ENCODE results near the gene WNK1.

Gene WNK1

DNA sequence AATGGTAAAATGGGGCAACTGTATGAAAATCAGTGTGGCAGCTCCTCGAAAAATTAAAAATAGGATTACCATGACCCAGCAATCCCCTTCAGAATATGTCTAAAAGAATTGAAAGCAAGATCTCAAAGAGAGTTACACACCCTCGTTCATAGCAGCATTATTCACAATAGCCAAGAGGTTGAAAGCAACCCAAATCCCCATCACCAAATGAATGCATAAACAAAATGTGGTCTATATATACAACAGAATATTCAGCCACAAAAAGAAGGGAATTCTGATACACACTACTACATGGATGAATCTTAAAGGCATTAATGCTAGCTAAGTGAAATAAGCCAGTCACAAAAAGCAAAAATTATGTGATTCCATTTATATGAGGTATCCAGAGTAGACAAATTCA lies 169.9 kb downstream of the WNK1 start:
- Histone ChIP-seq H3K4ac (ENCODE audit: low read length) (no peak overlapping the region), H4K91ac (ENCODE audit: low read depth, low read length, poor library complexity) (no peak overlapping the region)
- WGBS, 2 donors (ENCODE audit: extremely low coverage in 2 of 2, insufficient read length in 2 of 2, insufficient replicate concordance in 1 of 2): no CpG with 5 or more reads among the region's 2 CpGs

GRCh38 chr12:926641-927040 lies 174.3 kb downstream of the WNK1 start:
- Histone ChIP-seq H3K14ac (ENCODE audit: low read length) (no peak overlapping the region), H2BK15ac (ENCODE audit: low read length) (no peak overlapping the region), H3K4me1 (ENCODE audit: control insufficient read depth in 2 of 2, insufficient read depth in 1 of 2, low read depth in 1 of 2, low read length in 2 of 2) (no peaks in the 10 kb centered on the region), H3K27me3 (ENCODE audit: control insufficient read depth in 3 of 3, insufficient read depth in 3 of 3, low read depth in 1 of 3, low read length in 3 of 3) (no peaks in the 10 kb centered on the region), H2AFZ (ENCODE audit: low read length) (no peak overlapping the region), H3K4me3 (ENCODE audit: low read length in 2 of 2) (no peak overlapping the region), H3K18ac (ENCODE audit: low read length) (no peak overlapping the region), H3K23ac (ENCODE audit: low read depth, low read length, poor library complexity) (no peak overlapping the region), H3K9ac (ENCODE audit: low read depth, low read length, poor library complexity) (no peak overlapping the region), H3K4me2 (ENCODE audit: insufficient read depth, low read length, poor library complexity, severe bottlenecking) (no peak overlapping the region), H2AK5ac (ENCODE audit: low read depth, low read length) (no peak overlapping the region), H3K27ac (replicated peaks; ENCODE audit: low read length) (no peak overlapping the region), H4K91ac (ENCODE audit: low read depth, low read length, poor library complexity) (no peak overlapping the region), H2BK12ac (ENCODE audit: low read length) (no peak overlapping the region), H4K8ac (ENCODE audit: low read depth, low read length) (no peak overlapping the region), H3K79me1 (ENCODE audit: low read depth, low read length) (peaks cover under 1% of the 10 kb centered on the region), H3K9me3 (replicated peaks in 1 of 2; ENCODE audit: control insufficient read depth in 2 of 2, insufficient read depth in 1 of 2, low read depth in 1 of 2, low read length in 2 of 2) (peaks cover 0 to under 1% of the 10 kb centered on the region in 2 donors), H2BK5ac (ENCODE audit: low read length) (no peak overlapping the region), H2BK120ac (ENCODE audit: low read depth, low read length) (no peak overlapping the region), H3K36me3 (replicated peaks in 1 of 2; ENCODE audit: control insufficient read depth in 2 of 2, insufficient read depth in 2 of 2, low read length in 2 of 2) (peaks cover 29 to 90% of the 10 kb centered on the region in 2 donors), H3K4ac (ENCODE audit: low read length) (no peak overlapping the region)
- WGBS, 2 donors (ENCODE audit: extremely low coverage in 2 of 2, insufficient read length in 2 of 2, insufficient replicate concordance in 1 of 2): no CpG with 5 or more reads among the region's 12 CpGs
- no peak for DNase-seq (ENCODE audit: low spot score)

More for the DNA sequence above, 169.9 kb downstream of the WNK1 start:
- no peak overlapping the region for H2AFZ ChIP-seq (ENCODE audit: low read length)
- H3K9me3 ChIP-seq (replicated peaks in 1 of 2; ENCODE audit: control insufficient read depth in 2 of 2, insufficient read depth in 1 of 2, low read depth in 1 of 2, low read length in 2 of 2): no peaks in the 10 kb centered on the region
- no peak overlapping the region for H2BK15ac ChIP-seq (ENCODE audit: low read length)
- no peak overlapping the region for H3K9ac ChIP-seq (ENCODE audit: low read depth, low read length, poor library complexity)
- H2AK5ac ChIP-seq (ENCODE audit: low read depth, low read length): no peak overlapping the region
- H3K23ac ChIP-seq (ENCODE audit: low read depth, low read length, poor library complexity): no peak overlapping the region
- H2BK120ac ChIP-seq (ENCODE audit: low read depth, low read length): no peak overlapping the region
- no peak overlapping the region for H2BK5ac ChIP-seq (ENCODE audit: low read length)
- H2BK12ac ChIP-seq (ENCODE audit: low read length): no peak overlapping the region
- H3K36me3 ChIP-seq (replicated peaks in 1 of 2; ENCODE audit: control insufficient read depth in 2 of 2, insufficient read depth in 2 of 2, low read length in 2 of 2): peaks cover 19 to 82% of the 10 kb centered on the region in 2 donors
- H3K27ac ChIP-seq (replicated peaks; ENCODE audit: low read length): no peak overlapping the region
- DNase-seq (ENCODE audit: low spot score): no peak
- H3K4me2 ChIP-seq (ENCODE audit: insufficient read depth, low read length, poor library complexity, severe bottlenecking): no peak overlapping the region
- H3K79me1 ChIP-seq (ENCODE audit: low read depth, low read length): no peaks in the 10 kb centered on the region
- H3K4me3 ChIP-seq (ENCODE audit: low read length in 2 of 2): no peak overlapping the region
- no peak overlapping the region for H3K18ac ChIP-seq (ENCODE audit: low read length)
- no peaks in the 10 kb centered on the region for H3K4me1 ChIP-seq (ENCODE audit: control insufficient read depth in 2 of 2, insufficient read depth in 1 of 2, low read depth in 1 of 2, low read length in 2 of 2)
- no peak overlapping the region for H4K8ac ChIP-seq (ENCODE audit: low read depth, low read length)
- no peaks in the 10 kb centered on the region for H3K27me3 ChIP-seq (ENCODE audit: control insufficient read depth in 3 of 3, insufficient read depth in 3 of 3, low read depth in 1 of 3, low read length in 3 of 3)
- H3K14ac ChIP-seq (ENCODE audit: low read length): no peak overlapping the region

GRCh38 chr12:931060-931459 lies 178.7 kb downstream of the WNK1 start:
- Histone ChIP-seq H3K27me3 (ENCODE audit: control insufficient read depth in 3 of 3, insufficient read depth in 3 of 3, low read depth in 1 of 3, low read length in 3 of 3) (no peaks in the 10 kb centered on the region), H3K9me3 (replicated peaks in 1 of 2; ENCODE audit: control insufficient read depth in 2 of 2, insufficient read depth in 1 of 2, low read depth in 1 of 2, low read length in 2 of 2) (peaks cover 0 to 2% of the 10 kb centered on the region in 2 donors), H3K4me1 (ENCODE audit: control insufficient read depth in 2 of 2, insufficient read depth in 1 of 2, low read depth in 1 of 2, low read length in 2 of 2) (no peaks in the 10 kb centered on the region), H4K91ac (ENCODE audit: low read depth, low read length, poor library complexity) (no peak overlapping the region), H3K9ac (ENCODE audit: low read depth, low read length, poor library complexity) (no peak overlapping the region), H3K23ac (ENCODE audit: low read depth, low read length, poor library complexity) (no peak overlapping the region), H2BK5ac (ENCODE audit: low read length) (no peak overlapping the region), H3K14ac (ENCODE audit: low read length) (no peak overlapping the region), H2BK15ac (ENCODE audit: low read length) (no peak overlapping the region), H4K8ac (ENCODE audit: low read depth, low read length) (no peak overlapping the region), H3K4me2 (ENCODE audit: insufficient read depth, low read length, poor library complexity, severe bottlenecking) (no peak overlapping the region), H3K27ac (replicated peaks; ENCODE audit: low read length) (no peak overlapping the region), H2AFZ (ENCODE audit: low read length) (no peak overlapping the region), H3K18ac (ENCODE audit: low read length) (no peak overlapping the region), H2BK12ac (ENCODE audit: low read length) (no peak overlapping the region), H3K79me1 (ENCODE audit: low read depth, low read length) (peaks cover 5% of the 10 kb centered on the region), H3K4me3 (ENCODE audit: low read length in 2 of 2) (no peak overlapping the region), H2AK5ac (ENCODE audit: low read depth, low read length) (no peak overlapping the region), H2BK120ac (ENCODE audit: low read depth, low read length) (no peak overlapping the region), H3K36me3 (replicated peaks in 1 of 2; ENCODE audit: control insufficient read depth in 2 of 2, insufficient read depth in 2 of 2, low read length in 2 of 2) (peaks cover 25 to 64% of the 10 kb centered on the region in 2 donors), H3K4ac (ENCODE audit: low read length) (no peak overlapping the region)
- WGBS, 2 donors (ENCODE audit: extremely low coverage in 2 of 2, insufficient read length in 2 of 2, insufficient replicate concordance in 1 of 2): no CpG with 5 or more reads among the region's 5 CpGs
- no peak for DNase-seq (ENCODE audit: low spot score)

DNA sequence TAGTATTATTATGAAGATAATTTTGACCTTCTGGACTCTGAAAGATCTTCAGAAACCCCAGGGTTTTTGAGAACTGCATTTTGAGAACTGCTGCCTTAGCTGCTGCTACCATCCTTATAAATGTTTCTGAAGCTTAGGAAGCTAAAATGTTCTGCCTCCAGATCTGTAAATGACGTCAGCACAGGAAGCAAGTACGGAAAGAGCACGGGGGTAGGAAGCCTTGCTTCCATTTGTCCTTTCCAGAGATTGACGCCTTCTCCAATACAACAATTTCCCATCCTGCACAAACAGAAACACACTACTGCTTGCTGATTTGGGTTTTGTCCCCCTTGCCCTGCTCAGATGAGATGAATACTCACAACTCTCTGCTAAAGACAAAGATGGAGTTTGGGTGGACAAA lies 179.2 kb downstream of the WNK1 start:
- Histone ChIP-seq H3K9me3 (replicated peaks in 1 of 2; ENCODE audit: control insufficient read depth in 2 of 2, insufficient read depth in 1 of 2, low read depth in 1 of 2, low read length in 2 of 2) (peaks cover 0 to 2% of the 10 kb centered on the region in 2 donors), H3K36me3 (replicated peaks in 1 of 2; ENCODE audit: control insufficient read depth in 2 of 2, insufficient read depth in 2 of 2, low read length in 2 of 2) (peaks cover 25 to 61% of the 10 kb centered on the region in 2 donors), H4K91ac (ENCODE audit: low read depth, low read length, poor library complexity) (no peak overlapping the region), H4K8ac (ENCODE audit: low read depth, low read length) (no peak overlapping the region), H2AFZ (ENCODE audit: low read length) (no peak overlapping the region), H2BK12ac (ENCODE audit: low read length) (no peak overlapping the region), H2BK120ac (ENCODE audit: low read depth, low read length) (no peak overlapping the region), H3K27ac (replicated peaks; ENCODE audit: low read length) (no peak overlapping the region), H3K4me2 (ENCODE audit: insufficient read depth, low read length, poor library complexity, severe bottlenecking) (no peak overlapping the region), H3K23ac (ENCODE audit: low read depth, low read length, poor library complexity) (no peak overlapping the region), H2BK15ac (ENCODE audit: low read length) (no peak overlapping the region), H2AK5ac (ENCODE audit: low read depth, low read length) (no peak overlapping the region), H3K14ac (ENCODE audit: low read length) (no peak overlapping the region), H2BK5ac (ENCODE audit: low read length) (no peak overlapping the region), H3K18ac (ENCODE audit: low read length) (no peak overlapping the region), H3K9ac (ENCODE audit: low read depth, low read length, poor library complexity) (no peak overlapping the region), H3K4me1 (ENCODE audit: control insufficient read depth in 2 of 2, insufficient read depth in 1 of 2, low read depth in 1 of 2, low read length in 2 of 2) (no peaks in the 10 kb centered on the region), H3K79me1 (ENCODE audit: low read depth, low read length) (peaks cover 6% of the 10 kb centered on the region), H3K27me3 (ENCODE audit: control insufficient read depth in 3 of 3, insufficient read depth in 3 of 3, low read depth in 1 of 3, low read length in 3 of 3) (no peaks in the 10 kb centered on the region), H3K4me3 (ENCODE audit: low read length in 2 of 2) (no peak overlapping the region), H3K4ac (ENCODE audit: low read length) (no peak overlapping the region)
- DNase-seq (ENCODE audit: low spot score): no peak
- WGBS, 2 donors (ENCODE audit: extremely low coverage in 2 of 2, insufficient read length in 2 of 2, insufficient replicate concordance in 1 of 2): no CpG with 5 or more reads among the region's 4 CpGs
